Hepatocyte (in vitro differentiated cells): ENCODE measurements around the gene TBX22. TPM values are rescaled to one million over a fixed set of nuclear protein-coding genes. Genes with fewer than 3 reads are reported as not detected.

Experiments used
- DNase-seq: peaks from one replicate; pipeline ENCODE4 v3.0.0-alpha.2; 2016; ENCODE audit warnings: low spot score
- H2AFZ ChIP-seq: fragments of 200-600 bp; sonication (generic); 2 replicates; pipeline ENCODE4 v1.6.0; 2016; ENCODE audit warnings: antibody characterized with exemption, mild to moderate bottlenecking
- H3K27ac ChIP-seq: fragments of 200-600 bp; sonication (generic); 2 replicates; pipeline ENCODE4 v1.5.1; 2016; ENCODE audit warnings: mild to moderate bottlenecking
- H3K27me3 ChIP-seq: fragments of 200-600 bp; sonication (generic); 2 replicates; pipeline ENCODE4 v1.6.1; 2016
- H3K36me3 ChIP-seq: fragments of 200-600 bp; sonication (generic); replicated peaks from 2 replicates; pipeline ENCODE4 v1.5.1; 2016; ENCODE audit warnings: low read depth; ENCODE audit not compliant: insufficient read depth
- H3K4me1 ChIP-seq: fragments of 200-600 bp; sonication (generic); 2 replicates; pipeline ENCODE4 v1.5.1; 2016; ENCODE audit warnings: mild to moderate bottlenecking, moderate library complexity; ENCODE audit not compliant: insufficient read depth
- H3K4me2 ChIP-seq: fragments of 200-600 bp; sonication (generic); 2 replicates; pipeline ENCODE4 v1.6.0; 2016
- H3K4me3 ChIP-seq: fragments of 200-600 bp; sonication (generic); 2 replicates; pipeline ENCODE4 v1.5.1; 2016; ENCODE audit warnings: mild to moderate bottlenecking
- H3K79me2 ChIP-seq: fragments of 200-600 bp; sonication (generic); 2 replicates; pipeline ENCODE4 v1.6.0; 2017; ENCODE audit warnings: mild to moderate bottlenecking
- H3K9me2 ChIP-seq: fragments of 200-600 bp; sonication (generic); replicated peaks from 2 replicates; pipeline ENCODE4 v1.6.0; 2017; ENCODE audit warnings: mild to moderate bottlenecking; ENCODE audit not compliant: insufficient read depth
- H3K9me3 ChIP-seq: fragments of 200-600 bp; sonication (generic); 2 replicates; pipeline ENCODE4 v1.5.1; 2016; ENCODE audit warnings: low read depth, mild to moderate bottlenecking
- H4K20me1 ChIP-seq: fragments of 200-600 bp; sonication (generic); 2 replicates; pipeline ENCODE4 v1.6.0; 2016; ENCODE audit warnings: mild to moderate bottlenecking; ENCODE audit not compliant: insufficient read depth, poor library complexity, severe bottlenecking
- EZH2 ChIP-seq: fragments of 200-600 bp; sonication (generic); IDR thresholded peaks from 2 replicates; pipeline ENCODE4 v1.6.1; 2016; ENCODE audit warnings: antibody characterized with exemption, mild to moderate bottlenecking, borderline replicate concordance
- EZH2phosphoT487 ChIP-seq: fragments of 200-600 bp; sonication (generic); IDR thresholded peaks from one replicate; pipeline ENCODE4 v1.6.1; 2018; ENCODE audit warnings: antibody characterized with exemption, mild to moderate bottlenecking, low read depth, moderate library complexity; ENCODE audit not compliant: unreplicated experiment, severe bottlenecking
- WGBS: methylation state at CpG from one replicate; pipeline ENCODE4 v1.1.6; 2016; ENCODE audit warnings: low lambda C conversion rate; ENCODE audit errors: missing lambda C conversion rate; 5-methylcytosine and 5-hydroxymethylcytosine counted together
- polyA plus RNA-seq: library from polyadenylated mRNA; unstranded; fragments of >200 nt; fragmentation: Nextera tagmentation; extraction: Ambion mirVana; gene quantifications from 2 replicates; pipeline ENCODE4 v1.2.1, GENCODE V29; 2016
- total RNA-seq: library from RNA; depleted of rRNA; stranded (reverse); fragments of >200 nt; gene quantifications from 2 replicates; pipeline ENCODE4 v1.2.3, GENCODE V29; 2014
- TF ChIP-seq, protein P1 (sequence below): fragments of 200-600 bp; sonication (generic); IDR thresholded peaks from 2 replicates; pipeline ENCODE4 v1.5.1; 2016; ENCODE audit warnings: antibody characterized with exemption, mild to moderate bottlenecking; ENCODE audit not compliant: poor library complexity

Gene TBX22, protein sequence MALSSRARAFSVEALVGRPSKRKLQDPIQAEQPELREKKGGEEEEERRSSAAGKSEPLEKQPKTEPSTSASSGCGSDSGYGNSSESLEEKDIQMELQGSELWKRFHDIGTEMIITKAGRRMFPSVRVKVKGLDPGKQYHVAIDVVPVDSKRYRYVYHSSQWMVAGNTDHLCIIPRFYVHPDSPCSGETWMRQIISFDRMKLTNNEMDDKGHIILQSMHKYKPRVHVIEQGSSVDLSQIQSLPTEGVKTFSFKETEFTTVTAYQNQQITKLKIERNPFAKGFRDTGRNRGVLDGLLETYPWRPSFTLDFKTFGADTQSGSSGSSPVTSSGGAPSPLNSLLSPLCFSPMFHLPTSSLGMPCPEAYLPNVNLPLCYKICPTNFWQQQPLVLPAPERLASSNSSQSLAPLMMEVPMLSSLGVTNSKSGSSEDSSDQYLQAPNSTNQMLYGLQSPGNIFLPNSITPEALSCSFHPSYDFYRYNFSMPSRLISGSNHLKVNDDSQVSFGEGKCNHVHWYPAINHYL
- total RNA-seq (0.08 and 0.10 TPM in 2 replicates), polyA plus RNA-seq (0.26 TPM in 1 of 2 replicates, not detected in the other)

GRCh38 chrX:80014141-80014940 lies at the start of gene TBX22:
Gene TBX22 (plus strand): TSS chrX:80014753. CDS start chrX:80022270, 7,517 bp downstream.
- Histone ChIP-seq H2AFZ (no peak within 1 kb of the TSS), H4K20me1 (no peaks in the 10 kb centered on the region), H3K9me2 (no peaks in the 10 kb centered on the region), H3K4me1 (no peaks in the 10 kb centered on the region), H3K79me2 (no peaks in the 10 kb centered on the region), H3K9me3 (no peaks in the 10 kb centered on the region), H3K4me3 (no peak within 1 kb of the TSS), H3K4me2 (no peak within 1 kb of the TSS), H3K27ac (no peak within 1 kb of the TSS), H3K36me3 (no peaks in the 10 kb centered on the region), H3K27me3 (no peaks in the 10 kb centered on the region)
- TF ChIP-seq EZH2 (no peak), EZH2phosphoT487 (no peak)
- TF ChIP-seq, protein P1, sequence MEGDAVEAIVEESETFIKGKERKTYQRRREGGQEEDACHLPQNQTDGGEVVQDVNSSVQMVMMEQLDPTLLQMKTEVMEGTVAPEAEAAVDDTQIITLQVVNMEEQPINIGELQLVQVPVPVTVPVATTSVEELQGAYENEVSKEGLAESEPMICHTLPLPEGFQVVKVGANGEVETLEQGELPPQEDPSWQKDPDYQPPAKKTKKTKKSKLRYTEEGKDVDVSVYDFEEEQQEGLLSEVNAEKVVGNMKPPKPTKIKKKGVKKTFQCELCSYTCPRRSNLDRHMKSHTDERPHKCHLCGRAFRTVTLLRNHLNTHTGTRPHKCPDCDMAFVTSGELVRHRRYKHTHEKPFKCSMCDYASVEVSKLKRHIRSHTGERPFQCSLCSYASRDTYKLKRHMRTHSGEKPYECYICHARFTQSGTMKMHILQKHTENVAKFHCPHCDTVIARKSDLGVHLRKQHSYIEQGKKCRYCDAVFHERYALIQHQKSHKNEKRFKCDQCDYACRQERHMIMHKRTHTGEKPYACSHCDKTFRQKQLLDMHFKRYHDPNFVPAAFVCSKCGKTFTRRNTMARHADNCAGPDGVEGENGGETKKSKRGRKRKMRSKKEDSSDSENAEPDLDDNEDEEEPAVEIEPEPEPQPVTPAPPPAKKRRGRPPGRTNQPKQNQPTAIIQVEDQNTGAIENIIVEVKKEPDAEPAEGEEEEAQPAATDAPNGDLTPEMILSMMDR: no peak
- 55% methylated on average over 5 of the region's 5 CpGs for WGBS
- no peak for DNase-seq

DNA sequence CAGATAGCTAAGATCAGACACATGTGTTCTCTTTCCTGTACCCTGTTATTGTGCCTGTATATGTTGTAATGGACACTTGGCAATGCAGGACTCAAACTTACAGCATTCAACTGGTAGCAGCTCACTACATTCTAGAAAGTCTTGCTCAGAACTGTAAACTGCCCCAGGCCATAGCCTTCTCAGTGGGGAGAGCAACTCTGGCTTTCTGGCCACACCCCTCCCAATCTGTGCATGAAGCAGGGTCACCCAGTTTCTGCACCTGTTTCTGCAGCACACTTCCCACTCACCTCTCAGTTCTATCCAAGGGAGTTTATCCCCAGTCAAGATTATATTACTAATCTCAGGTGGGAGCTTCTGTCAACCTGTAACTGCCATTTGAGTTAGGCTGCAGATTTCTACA lies 38.9 kb upstream of the TBX22 start:
- peaks cover 3% of the 10 kb centered on the region for H3K9me3 ChIP-seq
- H3K4me1 ChIP-seq: no peaks in the 10 kb centered on the region
- H3K9me2 ChIP-seq: no peaks in the 10 kb centered on the region
- H4K20me1 ChIP-seq: no peaks in the 10 kb centered on the region
- no peak for DNase-seq
- no peaks in the 10 kb centered on the region for H3K36me3 ChIP-seq
- no peak overlapping the region for H3K27ac ChIP-seq
- H3K27me3 ChIP-seq: no peaks in the 10 kb centered on the region
- no peak for TF ChIP-seq EZH2
- TF ChIP-seq, protein P1: no peak
- TF ChIP-seq EZH2phosphoT487: no peak
- H3K4me2 ChIP-seq: no peak overlapping the region
- H3K79me2 ChIP-seq: no peaks in the 10 kb centered on the region
- no peak overlapping the region for H2AFZ ChIP-seq
- H3K4me3 ChIP-seq: no peak overlapping the region

DNA sequence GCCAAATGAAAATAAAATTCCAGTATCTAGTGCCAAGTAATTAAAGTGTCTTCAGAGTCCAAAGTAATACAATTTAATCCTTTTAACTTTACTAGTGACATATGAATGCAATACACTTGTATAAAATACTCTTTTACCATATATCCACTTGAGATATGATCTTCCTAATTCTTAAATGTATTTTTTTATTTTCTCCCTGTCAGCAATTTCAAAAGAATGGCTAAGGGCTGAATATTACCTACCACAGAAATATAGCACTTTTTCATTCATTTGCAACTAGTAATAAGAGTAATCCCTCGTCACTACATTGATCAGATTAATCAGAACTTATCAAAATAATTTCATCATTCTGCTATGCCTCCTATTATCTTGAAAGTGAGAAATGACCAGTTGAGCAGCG lies 10.1 kb upstream of the TBX22 start:
- WGBS: 40% methylated on average over 2 of the region's 2 CpGs
- H2AFZ ChIP-seq: no peak overlapping the region
- H3K9me3 ChIP-seq: no peaks in the 10 kb centered on the region
- H3K27me3 ChIP-seq: no peaks in the 10 kb centered on the region
- no peak overlapping the region for H3K27ac ChIP-seq
- no peak overlapping the region for H3K4me3 ChIP-seq
- H3K79me2 ChIP-seq: no peaks in the 10 kb centered on the region
- no peaks in the 10 kb centered on the region for H4K20me1 ChIP-seq
- no peaks in the 10 kb centered on the region for H3K36me3 ChIP-seq
- H3K4me1 ChIP-seq: no peaks in the 10 kb centered on the region
- no peak overlapping the region for H3K4me2 ChIP-seq
- DNase-seq: no peak
- TF ChIP-seq, protein P1: no peak
- no peak for TF ChIP-seq EZH2
- TF ChIP-seq EZH2phosphoT487: no peak
- no peaks in the 10 kb centered on the region for H3K9me2 ChIP-seq
